ENCODE results near the gene ZNF678.

DNA sequence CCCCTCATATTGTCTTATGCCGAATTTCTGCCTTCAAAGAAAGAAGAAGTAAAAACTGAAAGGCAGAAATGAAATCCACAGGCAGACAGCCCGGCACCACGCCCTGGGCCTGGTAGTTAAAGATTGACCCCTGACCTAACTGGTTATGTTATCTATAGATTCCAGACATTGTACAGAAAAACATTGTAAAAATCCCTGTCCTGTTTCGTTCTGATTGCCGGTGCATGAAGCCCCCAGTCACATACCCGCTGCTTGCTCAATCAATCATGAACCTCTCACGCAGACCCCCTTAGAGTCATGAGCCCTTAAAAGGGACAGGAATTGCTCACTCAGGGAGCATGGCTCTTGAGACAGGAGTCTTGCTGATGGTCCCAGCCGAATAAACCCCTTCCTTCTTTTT lies 122.5 kb downstream of the ZNF678 start:
- no peak for TF ChIP-seq EZH2phosphoT487 (IDR thresholded peaks at IDR 0.05; ENCODE audit: insufficient read depth, low read depth)
- TF ChIP-seq EZH2 (IDR thresholded peaks at IDR 0.05; ENCODE audit: insufficient read depth, poor library complexity, severe bottlenecking) = no peak

Data from GM23248 (cell line).